Measurements from ENCODE around the gene RNF8. TPM values are rescaled to one million over a fixed set of nuclear protein-coding genes. Genes with fewer than 3 reads are reported as not detected.
"Not testable (repeated sequence)": the region's sequence is repeated elsewhere in the genome, so short reads cannot be mapped to it uniquely, and the experiment has no call there.

RNF8 gene
- polyA plus RNA-seq, 2 donors, result 10.3 to 14.7 TPM

DNA sequence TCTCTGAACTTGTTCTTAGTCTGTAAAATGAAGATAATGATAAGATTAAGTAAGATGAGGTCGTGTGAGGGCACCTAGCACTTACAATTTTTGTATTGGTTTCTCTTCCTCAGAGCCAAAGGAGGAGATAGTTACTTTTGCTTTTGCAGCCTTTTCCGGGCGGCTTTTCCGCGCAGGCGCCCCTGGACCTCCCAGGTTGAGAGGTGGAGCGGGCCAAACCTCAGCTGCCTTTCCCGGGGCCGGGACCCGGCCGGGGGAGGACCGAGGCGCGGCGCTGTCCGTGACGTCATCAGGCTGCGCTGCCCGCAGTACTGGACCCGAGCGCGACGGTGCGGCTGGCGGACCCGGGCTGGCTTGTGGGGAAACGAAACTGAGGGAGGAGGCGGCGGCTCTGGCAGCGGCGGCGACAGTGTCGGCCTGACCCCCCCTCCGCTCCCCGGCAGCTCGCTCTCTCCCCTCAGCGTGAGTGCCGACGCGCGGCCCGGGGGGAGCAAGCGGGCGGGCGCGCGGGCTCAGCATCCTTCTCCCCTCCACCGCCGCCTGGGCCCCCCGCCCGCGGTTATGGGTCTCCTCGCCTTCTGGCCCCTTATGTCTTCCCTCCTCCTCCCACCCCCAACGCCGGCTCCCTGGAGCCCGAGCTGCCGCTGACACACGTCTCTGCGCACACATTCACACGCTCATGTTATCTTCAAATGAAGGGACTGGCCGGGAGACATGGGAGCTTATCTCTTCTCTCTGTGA, 79.3 kb downstream of the RNF8 start, which contains the start of gene CMTR1:
CMTR1 (plus strand) TSS at position 306 of the 741 bp plus-strand sequence. CDS start 2,409 bp downstream, outside the sequence.
- Histone ChIP-seq H3K27ac (ENCODE audit: low read depth in 2 of 2, low read length in 1 of 2) (peak within 1 kb of the TSS; percentile 87 to 89), H3K9me3 (ENCODE audit: control insufficient read depth in 2 of 2, insufficient read depth in 1 of 2, low read depth in 1 of 2, low read length in 1 of 2) (no peaks in the 10 kb centered on the region), H3K4me3 (ENCODE audit: low read depth in 1 of 2, low read length in 2 of 2) (peak within 1 kb of the TSS; percentile 88 to 94), H3K4me1 (ENCODE audit: control insufficient read depth in 2 of 2, insufficient read depth in 2 of 2, low read length in 1 of 2) (peaks cover 0 to 3% of the 10 kb centered on the region in 2 donors), H3K36me3 (ENCODE audit: control insufficient read depth in 2 of 2, insufficient read depth in 2 of 2, low read length in 1 of 2) (peaks cover 2 to 11% of the 10 kb centered on the region in 2 donors), H3K27me3 (ENCODE audit: control insufficient read depth in 1 of 2, insufficient read depth in 2 of 2, low read length in 2 of 2) (no peaks in the 10 kb centered on the region)
- 0 to 1% methylated on average over 41 to 61 of the region's 61 CpGs for WGBS, 2 donors

DNA sequence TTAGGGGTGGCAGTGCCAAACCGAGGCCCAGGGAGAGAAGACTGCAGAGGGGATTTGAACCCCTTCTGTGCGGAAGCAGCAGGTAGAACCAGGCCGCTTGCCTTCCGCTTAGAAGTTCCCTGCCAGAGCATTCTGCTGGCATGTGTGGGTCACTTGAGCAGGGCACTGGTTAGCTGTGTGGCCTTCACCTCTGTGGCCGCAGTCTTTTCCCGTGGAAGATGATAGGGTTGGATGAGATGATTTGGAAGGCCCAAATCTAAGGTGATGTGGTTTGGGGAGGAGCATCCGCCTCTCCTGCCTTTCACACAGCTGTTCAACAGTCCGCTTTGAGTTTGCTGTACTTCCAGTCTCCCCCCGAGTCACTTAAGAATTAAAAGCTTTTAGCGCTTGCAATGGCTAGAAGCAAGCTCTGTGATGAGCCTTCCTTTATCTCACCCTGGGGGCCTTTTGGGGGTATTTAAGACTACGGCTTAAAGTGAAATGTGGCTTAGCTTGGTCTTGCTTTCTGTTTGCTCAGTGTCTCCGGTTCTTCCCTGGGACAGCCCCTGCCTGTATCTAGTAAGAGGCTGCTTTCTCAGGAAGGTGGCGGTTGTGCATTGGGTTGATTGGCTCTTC, 80.0 kb downstream of the RNF8 start:
- WGBS, 2 donors, result 5 to 6% methylated on average over 13 of the region's 13 CpGs

DNA sequence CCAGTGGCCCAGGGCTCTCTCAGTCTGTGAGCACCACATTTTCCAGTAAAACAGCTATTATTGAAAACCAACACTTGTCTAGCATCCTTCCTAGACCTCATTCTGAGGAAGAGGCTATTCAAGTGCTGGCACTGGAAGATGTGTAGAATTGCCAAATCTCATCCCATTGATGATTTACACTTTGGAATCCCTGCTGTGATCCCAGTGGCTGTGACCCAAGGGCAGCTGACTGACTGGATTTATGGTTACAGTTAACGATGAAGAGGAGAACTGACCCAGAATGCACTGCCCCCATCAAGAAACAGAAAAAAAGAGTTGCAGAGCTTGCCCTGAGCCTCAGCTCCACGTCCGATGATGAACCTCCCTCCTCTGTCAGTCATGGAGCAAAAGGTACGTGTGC, 81.6 kb downstream of the RNF8 start:
- 77 to 82% methylated on average over 4 of the region's 4 CpGs for WGBS, 2 donors
- peaks cover 2 to 11% of the 10 kb centered on the region in 2 donors for H3K36me3 ChIP-seq (ENCODE audit: control insufficient read depth in 2 of 2, insufficient read depth in 2 of 2, low read length in 1 of 2)

More for the DNA sequence above, 80.0 kb downstream of the RNF8 start:
- peak overlapping the region; percentile 87 to 89 for H3K27ac ChIP-seq (ENCODE audit: low read depth in 2 of 2, low read length in 1 of 2)
- peak overlapping the region; percentile 88 to 94 for H3K4me3 ChIP-seq (ENCODE audit: low read depth in 1 of 2, low read length in 2 of 2)
- no peaks in the 10 kb centered on the region for H3K27me3 ChIP-seq (ENCODE audit: control insufficient read depth in 1 of 2, insufficient read depth in 2 of 2, low read length in 2 of 2)
- peaks cover 0 to 3% of the 10 kb centered on the region in 2 donors for H3K4me1 ChIP-seq (ENCODE audit: control insufficient read depth in 2 of 2, insufficient read depth in 2 of 2, low read length in 1 of 2)
- no peaks in the 10 kb centered on the region for H3K9me3 ChIP-seq (ENCODE audit: control insufficient read depth in 2 of 2, insufficient read depth in 1 of 2, low read depth in 1 of 2, low read length in 1 of 2)
- peaks cover 2 to 11% of the 10 kb centered on the region in 2 donors for H3K36me3 ChIP-seq (ENCODE audit: control insufficient read depth in 2 of 2, insufficient read depth in 2 of 2, low read length in 1 of 2)

DNA sequence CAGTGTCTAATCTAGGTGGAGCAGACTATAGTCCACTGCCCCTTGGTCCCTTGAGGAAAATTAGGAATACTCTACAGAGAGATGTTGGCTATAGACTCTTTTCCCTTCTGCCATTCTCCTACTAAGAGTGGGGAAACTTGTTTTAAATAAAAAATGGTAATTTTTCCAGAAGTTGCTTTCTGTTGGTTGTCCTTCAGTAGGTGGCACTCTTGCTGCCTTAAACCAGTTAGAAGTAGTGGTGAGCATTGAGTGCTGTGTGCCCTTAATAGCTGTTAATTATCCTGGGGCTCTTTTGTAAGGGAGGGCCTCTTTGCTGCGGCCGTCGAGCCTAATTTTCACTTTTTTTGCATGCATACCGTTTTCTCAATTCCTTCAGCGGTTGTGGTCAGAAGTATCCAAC, 82.0 kb downstream of the RNF8 start:
- Histone ChIP-seq H3K9me3 (ENCODE audit: control insufficient read depth in 2 of 2, insufficient read depth in 1 of 2, low read depth in 1 of 2, low read length in 1 of 2) (no peaks in the 10 kb centered on the region), H3K27me3 (ENCODE audit: control insufficient read depth in 1 of 2, insufficient read depth in 2 of 2, low read length in 2 of 2) (no peaks in the 10 kb centered on the region), H3K36me3 (ENCODE audit: control insufficient read depth in 2 of 2, insufficient read depth in 2 of 2, low read length in 1 of 2) (peaks cover 2 to 11% of the 10 kb centered on the region in 2 donors), H3K4me3 (ENCODE audit: low read depth in 1 of 2, low read length in 2 of 2) (no peak overlapping the region), H3K27ac (ENCODE audit: low read depth in 2 of 2, low read length in 1 of 2) (no peak overlapping the region), H3K4me1 (ENCODE audit: control insufficient read depth in 2 of 2, insufficient read depth in 2 of 2, low read length in 1 of 2) (peaks cover 0 to 3% of the 10 kb centered on the region in 2 donors)
- 82 to 88% methylated on average over 5 of the region's 5 CpGs for WGBS, 2 donors

More for the DNA sequence above, 81.6 kb downstream of the RNF8 start:
- Histone ChIP-seq H3K27me3 (ENCODE audit: control insufficient read depth in 1 of 2, insufficient read depth in 2 of 2, low read length in 2 of 2) (no peaks in the 10 kb centered on the region), H3K27ac (ENCODE audit: low read depth in 2 of 2, low read length in 1 of 2) (no peak overlapping the region), H3K9me3 (ENCODE audit: control insufficient read depth in 2 of 2, insufficient read depth in 1 of 2, low read depth in 1 of 2, low read length in 1 of 2) (no peaks in the 10 kb centered on the region), H3K4me3 (ENCODE audit: low read depth in 1 of 2, low read length in 2 of 2) (no peak overlapping the region), H3K4me1 (ENCODE audit: control insufficient read depth in 2 of 2, insufficient read depth in 2 of 2, low read length in 1 of 2) (peaks cover 0 to 3% of the 10 kb centered on the region in 2 donors)

DNA sequence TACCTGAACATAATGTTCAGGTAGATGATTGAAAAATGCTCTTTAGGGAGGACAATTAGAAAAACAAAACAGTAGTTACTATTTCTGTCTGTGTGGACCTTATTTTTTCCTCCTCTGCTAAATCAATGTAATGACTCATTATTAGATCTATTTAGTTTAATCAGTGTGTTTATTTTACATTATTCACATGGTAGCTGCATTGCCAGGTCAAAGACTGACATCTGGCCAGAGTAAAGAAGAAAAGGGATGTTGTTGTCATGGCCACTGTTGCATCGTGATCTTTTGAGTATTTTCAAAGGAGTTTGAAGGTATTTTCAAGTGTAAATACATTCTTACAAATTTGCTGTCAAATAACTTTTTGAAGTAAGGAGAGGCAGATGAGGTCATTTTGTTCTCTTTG, 85.1 kb downstream of the RNF8 start:
- no peak overlapping the region for H3K4me3 ChIP-seq (ENCODE audit: low read depth in 1 of 2, low read length in 2 of 2)

DNA sequence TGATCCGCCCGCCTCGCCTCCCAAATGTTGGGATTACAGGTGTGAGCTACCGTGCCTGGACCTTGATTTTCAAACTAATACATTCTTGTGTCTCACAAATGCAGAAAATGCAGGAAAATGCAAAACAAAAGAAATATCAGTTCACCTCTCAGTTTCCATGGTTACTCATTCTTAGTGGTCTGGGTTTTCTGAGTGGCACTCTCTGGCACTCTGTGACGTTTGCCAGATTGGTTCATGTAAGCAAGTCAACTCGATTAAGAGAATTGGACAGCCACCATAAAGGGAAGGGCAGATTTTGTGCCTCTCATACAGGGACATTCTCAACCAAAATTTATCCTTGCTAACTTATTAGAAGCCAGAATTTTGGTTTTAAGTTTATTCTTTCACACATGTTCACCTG, 87.9 kb downstream of the RNF8 start:
- Histone ChIP-seq H3K27ac (ENCODE audit: low read depth in 2 of 2, low read length in 1 of 2) (no peak overlapping the region), H3K36me3 (ENCODE audit: control insufficient read depth in 2 of 2, insufficient read depth in 2 of 2, low read length in 1 of 2) (peaks cover 3 to 7% of the 10 kb centered on the region in 2 donors), H3K27me3 (ENCODE audit: control insufficient read depth in 1 of 2, insufficient read depth in 2 of 2, low read length in 2 of 2) (no peaks in the 10 kb centered on the region), H3K9me3 (ENCODE audit: control insufficient read depth in 2 of 2, insufficient read depth in 1 of 2, low read depth in 1 of 2, low read length in 1 of 2) (no peaks in the 10 kb centered on the region), H3K4me3 (ENCODE audit: low read depth in 1 of 2, low read length in 2 of 2) (no peak overlapping the region), H3K4me1 (ENCODE audit: control insufficient read depth in 2 of 2, insufficient read depth in 2 of 2, low read length in 1 of 2) (peaks cover 0 to 2% of the 10 kb centered on the region in 2 donors)
- WGBS, 2 donors, result 83 to 84% methylated on average over 6 of the region's 6 CpGs

More for the DNA sequence above, 85.1 kb downstream of the RNF8 start:
- no peak overlapping the region for H3K27ac ChIP-seq (ENCODE audit: low read depth in 2 of 2, low read length in 1 of 2)
- WGBS, 2 donors, result 29 to 40% methylated on average over 1 of the region's 1 CpG
- peaks cover 2 to 11% of the 10 kb centered on the region in 2 donors for H3K36me3 ChIP-seq (ENCODE audit: control insufficient read depth in 2 of 2, insufficient read depth in 2 of 2, low read length in 1 of 2)
- H3K9me3 ChIP-seq (ENCODE audit: control insufficient read depth in 2 of 2, insufficient read depth in 1 of 2, low read depth in 1 of 2, low read length in 1 of 2), result no peaks in the 10 kb centered on the region
- H3K27me3 ChIP-seq (ENCODE audit: control insufficient read depth in 1 of 2, insufficient read depth in 2 of 2, low read length in 2 of 2), result no peaks in the 10 kb centered on the region
- peaks cover 0 to 5% of the 10 kb centered on the region in 2 donors for H3K4me1 ChIP-seq (ENCODE audit: control insufficient read depth in 2 of 2, insufficient read depth in 2 of 2, low read length in 1 of 2)

DNA sequence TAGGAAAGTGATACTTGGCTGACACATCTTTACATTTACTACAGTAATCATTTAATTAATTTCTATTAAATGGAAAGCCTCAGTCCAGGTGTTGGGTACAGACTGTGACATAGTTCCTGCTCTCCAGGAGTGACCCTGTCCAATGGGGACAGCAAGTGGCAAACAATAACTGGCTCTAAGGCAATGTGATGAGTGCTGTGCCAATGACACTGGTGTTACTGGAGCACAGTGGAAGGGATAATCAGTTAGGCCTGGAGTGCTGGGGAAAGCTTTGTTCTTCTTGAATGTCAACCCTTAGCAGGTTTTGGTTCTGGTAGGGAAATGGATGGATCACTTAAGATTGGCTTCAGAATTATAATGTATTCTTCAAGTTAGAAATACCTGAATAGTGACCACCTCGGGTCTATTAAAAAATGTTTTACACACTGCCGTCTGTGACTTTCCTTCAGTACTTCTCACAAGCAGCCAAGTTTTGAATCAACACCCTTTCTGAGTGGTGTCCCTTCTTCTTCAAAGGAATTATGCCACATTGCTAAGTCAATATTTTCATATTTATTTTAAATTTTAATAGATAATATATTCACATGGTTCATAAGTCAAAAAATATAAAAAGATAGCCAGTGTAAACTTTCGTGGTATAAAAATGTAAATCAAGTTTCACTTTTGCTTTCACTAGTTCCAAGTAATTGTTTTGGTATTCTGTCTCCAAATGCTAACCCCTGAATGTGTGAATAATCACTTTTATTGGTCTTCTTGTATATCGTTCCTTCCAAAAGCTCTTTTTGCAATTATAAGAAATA, 88.8 kb downstream of the RNF8 start:
- WGBS, 2 donors, result 11 to 22% methylated on average over 4 of the region's 4 CpGs
- no peaks in the 10 kb centered on the region for H3K27me3 ChIP-seq (ENCODE audit: control insufficient read depth in 1 of 2, insufficient read depth in 2 of 2, low read length in 2 of 2)
- H3K27ac ChIP-seq (ENCODE audit: low read depth in 2 of 2, low read length in 1 of 2), result peak overlapping the region; percentile 12 to 47
- peaks cover 0 to 2% of the 10 kb centered on the region in 2 donors for H3K4me1 ChIP-seq (ENCODE audit: control insufficient read depth in 2 of 2, insufficient read depth in 2 of 2, low read length in 1 of 2)
- peak overlapping the region in 1 of 2 donors; percentile 8 for H3K4me3 ChIP-seq (ENCODE audit: low read depth in 1 of 2, low read length in 2 of 2)
- H3K36me3 ChIP-seq (ENCODE audit: control insufficient read depth in 2 of 2, insufficient read depth in 2 of 2, low read length in 1 of 2), result peaks cover 6 to 8% of the 10 kb centered on the region in 2 donors
- no peaks in the 10 kb centered on the region for H3K9me3 ChIP-seq (ENCODE audit: control insufficient read depth in 2 of 2, insufficient read depth in 1 of 2, low read depth in 1 of 2, low read length in 1 of 2)

DNA sequence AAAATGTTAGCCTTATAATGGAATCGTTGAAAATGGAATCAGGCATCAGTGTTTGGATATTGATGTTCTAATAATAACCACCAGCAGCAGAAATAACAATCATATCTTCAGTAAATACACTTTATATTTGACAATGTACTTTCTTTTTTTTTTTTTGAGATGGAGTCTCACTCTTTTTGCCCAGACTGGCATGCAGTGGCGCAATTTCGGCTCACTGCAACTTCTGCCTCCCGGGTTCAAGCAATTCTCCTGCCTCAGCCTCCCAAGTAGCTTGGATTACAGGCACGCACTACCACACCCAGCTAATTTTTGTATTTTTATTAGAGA, 89.4 kb downstream of the RNF8 start:
- peak overlapping the region in 1 of 2 donors; percentile 8 for H3K4me3 ChIP-seq (ENCODE audit: low read depth in 1 of 2, low read length in 2 of 2)
- not testable (repeated sequence) for H3K9me3 ChIP-seq (ENCODE audit: control insufficient read depth in 2 of 2, insufficient read depth in 1 of 2, low read depth in 1 of 2, low read length in 1 of 2); H3K36me3 ChIP-seq (ENCODE audit: control insufficient read depth in 2 of 2, insufficient read depth in 2 of 2, low read length in 1 of 2); H3K27ac ChIP-seq (ENCODE audit: low read depth in 2 of 2, low read length in 1 of 2); H3K4me1 ChIP-seq (ENCODE audit: control insufficient read depth in 2 of 2, insufficient read depth in 2 of 2, low read length in 1 of 2); H3K27me3 ChIP-seq (ENCODE audit: control insufficient read depth in 1 of 2, insufficient read depth in 2 of 2, low read length in 2 of 2)
- WGBS, 2 donors, result 73 to 83% methylated on average over 5 of the region's 5 CpGs

Data from esophagus (tissue), 2 donors.